Measurements from ENCODE around the gene C2CD3. TPM values are rescaled to one million over a fixed set of nuclear protein-coding genes. Genes with fewer than 3 reads are reported as not detected.

C2CD3 gene
- total and polyA plus RNA-seq, 2 of the 4 experiments (the other 2 are of a cell fraction) = 11.1 to 19.2 TPM

DNA sequence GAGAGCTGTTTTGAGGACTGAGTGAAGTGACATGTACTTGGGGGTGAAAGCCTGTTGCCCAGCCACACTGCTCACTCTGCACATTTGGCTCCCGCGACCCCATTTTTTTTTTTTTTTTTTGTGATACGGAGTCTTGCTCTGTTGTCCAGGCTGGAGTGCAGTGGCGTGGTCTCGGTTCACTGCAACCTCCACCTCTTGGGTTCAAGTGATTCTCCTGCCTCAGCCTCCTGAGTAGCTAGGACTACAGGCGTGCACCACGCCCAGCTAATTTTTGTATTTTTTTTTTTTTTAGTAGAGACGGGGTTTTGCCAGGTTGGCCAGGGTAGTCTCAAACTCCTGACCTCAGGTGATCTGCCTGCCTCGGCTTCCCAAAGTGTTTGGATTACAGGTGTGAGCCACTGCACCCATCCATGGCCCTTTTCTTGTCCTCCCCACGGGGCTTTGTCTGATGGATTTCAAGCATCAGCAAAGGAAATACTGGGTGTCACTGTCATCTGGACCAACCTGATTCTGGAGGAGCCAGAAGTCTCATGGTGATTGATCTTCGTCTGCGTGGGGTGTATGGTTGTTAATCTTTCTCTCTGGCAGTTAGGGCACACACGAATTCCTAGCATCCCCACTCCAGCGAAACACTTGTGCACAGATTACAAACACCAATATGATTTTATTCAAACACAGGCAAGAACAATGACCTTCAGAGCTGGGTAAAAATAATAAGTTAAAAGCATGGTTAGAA is 158.6 kb downstream of the C2CD3 start:
- H4K20me1 ChIP-seq (ENCODE audit: insufficient read depth, low read length) = no peaks in the 10 kb centered on the region; the same call in 1 of the 2 replicates
- H3K9me3 ChIP-seq (ENCODE audit: control insufficient read depth, insufficient read depth, low read length) = no peaks in the 10 kb centered on the region
- no peak overlapping the region for H2BK120ac ChIP-seq (ENCODE audit: low read depth, low read length)
- H2AK5ac ChIP-seq (ENCODE audit: low read depth, low read length) = no peak overlapping the region
- H2AK9ac ChIP-seq (replicated peaks; ENCODE audit: low read depth, low read length, poor library complexity) = no peak overlapping the region
- no peak overlapping the region; the same call in 1 of the 2 replicates for H3K14ac ChIP-seq (replicated peaks; ENCODE audit: low read depth, low read length)
- H3K9me1 ChIP-seq (ENCODE audit: insufficient read depth, low read length) = 0 out of 2 replicates have a peak, but pooled peaks cover 5% of the 10 kb centered on the region
- no peaks in the 10 kb centered on the region for H3K27me3 ChIP-seq (ENCODE audit: control insufficient read depth, insufficient read depth, low read length)
- no peak overlapping the region for H4K8ac ChIP-seq (ENCODE audit: low read depth in 2 of 2, low read length in 2 of 2)
- H3K79me1 ChIP-seq (ENCODE audit: low read depth in 1 of 2, low read length in 2 of 2) = no peaks in the 10 kb centered on the region
- BruUV-seq (replicated peaks) = no TSS peak
- POLR2A ChIA-PET (ENCODE audit: unreplicated experiment) = no interaction called here
- H2BK5ac ChIP-seq (ENCODE audit: low read depth, low read length, poor library complexity, severe bottlenecking) = no peak overlapping the region
- H3K4me1 ChIP-seq (ENCODE audit: control insufficient read depth, insufficient read depth, low read length) = no peaks in the 10 kb centered on the region; the same call in 1 of the 2 replicates
- ATAC-seq (ENCODE audit: low read depth) (no peak), DNase-seq (no peak)
- H3K23ac ChIP-seq (ENCODE audit: low read depth, low read length) = no peak overlapping the region
- no peak overlapping the region for H3K18ac ChIP-seq (ENCODE audit: low read depth, low read length)
- TF ChIP-seq, protein P1, sequence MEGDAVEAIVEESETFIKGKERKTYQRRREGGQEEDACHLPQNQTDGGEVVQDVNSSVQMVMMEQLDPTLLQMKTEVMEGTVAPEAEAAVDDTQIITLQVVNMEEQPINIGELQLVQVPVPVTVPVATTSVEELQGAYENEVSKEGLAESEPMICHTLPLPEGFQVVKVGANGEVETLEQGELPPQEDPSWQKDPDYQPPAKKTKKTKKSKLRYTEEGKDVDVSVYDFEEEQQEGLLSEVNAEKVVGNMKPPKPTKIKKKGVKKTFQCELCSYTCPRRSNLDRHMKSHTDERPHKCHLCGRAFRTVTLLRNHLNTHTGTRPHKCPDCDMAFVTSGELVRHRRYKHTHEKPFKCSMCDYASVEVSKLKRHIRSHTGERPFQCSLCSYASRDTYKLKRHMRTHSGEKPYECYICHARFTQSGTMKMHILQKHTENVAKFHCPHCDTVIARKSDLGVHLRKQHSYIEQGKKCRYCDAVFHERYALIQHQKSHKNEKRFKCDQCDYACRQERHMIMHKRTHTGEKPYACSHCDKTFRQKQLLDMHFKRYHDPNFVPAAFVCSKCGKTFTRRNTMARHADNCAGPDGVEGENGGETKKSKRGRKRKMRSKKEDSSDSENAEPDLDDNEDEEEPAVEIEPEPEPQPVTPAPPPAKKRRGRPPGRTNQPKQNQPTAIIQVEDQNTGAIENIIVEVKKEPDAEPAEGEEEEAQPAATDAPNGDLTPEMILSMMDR (conservative IDR thresholded peaks at IDR 0.05; ENCODE audit: low read depth, low read length) = no peak
- TF ChIP-seq, protein P2, sequence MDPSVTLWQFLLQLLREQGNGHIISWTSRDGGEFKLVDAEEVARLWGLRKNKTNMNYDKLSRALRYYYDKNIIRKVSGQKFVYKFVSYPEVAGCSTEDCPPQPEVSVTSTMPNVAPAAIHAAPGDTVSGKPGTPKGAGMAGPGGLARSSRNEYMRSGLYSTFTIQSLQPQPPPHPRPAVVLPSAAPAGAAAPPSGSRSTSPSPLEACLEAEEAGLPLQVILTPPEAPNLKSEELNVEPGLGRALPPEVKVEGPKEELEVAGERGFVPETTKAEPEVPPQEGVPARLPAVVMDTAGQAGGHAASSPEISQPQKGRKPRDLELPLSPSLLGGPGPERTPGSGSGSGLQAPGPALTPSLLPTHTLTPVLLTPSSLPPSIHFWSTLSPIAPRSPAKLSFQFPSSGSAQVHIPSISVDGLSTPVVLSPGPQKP (IDR thresholded peaks at IDR 0.05; ENCODE audit: borderline replicate concordance, low read depth, low read length) = no peak
- no peak for TF ChIP-seq RAD21 (IDR thresholded peaks at IDR 0.05; ENCODE audit: low read length)
- no peak for TF ChIP-seq RCOR1 (IDR thresholded peaks at IDR 0.05; ENCODE audit: insufficient replicate concordance, low read length)
- TF ChIP-seq POLR2A (IDR thresholded peaks at IDR 0.05; ENCODE audit: low read depth, low read length) = no peak
- no peak for TF ChIP-seq CHD1 (IDR thresholded peaks at IDR 0.05; ENCODE audit: low read depth, low read length)
- no peak for TF ChIP-seq SMC3 (IDR thresholded peaks at IDR 0.05; ENCODE audit: low read depth, low read length)
- no peak for TF ChIP-seq MAZ (IDR thresholded peaks at IDR 0.05; ENCODE audit: borderline replicate concordance, low read depth, low read length)
- no peak overlapping the region for H2BK15ac ChIP-seq (ENCODE audit: low read depth, low read length)
- CTCF ChIA-PET = interaction anchor here (1.2 kb wide), 1 partner anchor 38 kb away, joined by 4 read pairs; no protein-coding TSS in a partner anchor
- peaks cover 8% of the 10 kb centered on the region; the same call in 1 of the 2 replicates for H3K36me3 ChIP-seq (ENCODE audit: control insufficient read depth, insufficient read depth, low read length)
- H2BK20ac ChIP-seq (ENCODE audit: low read depth, low read length) = no peak overlapping the region
- no peak overlapping the region for H3K4me3 ChIP-seq (ENCODE audit: insufficient read depth, low read depth, low read length)
- WGBS, 2 experiments (ENCODE audit: extremely low coverage in 2 of 2, insufficient read length in 1 of 2) = 93% methylated on average over 2 of the region's 14 CpGs; no CpG with 5 or more reads in 1 of the 2 experiments
- no peak overlapping the region for H3K56ac ChIP-seq (ENCODE audit: extremely low read depth, insufficient read depth, low read length)
- H4K91ac ChIP-seq (ENCODE audit: insufficient read depth, low read depth, low read length) = no peak overlapping the region
- H3K4ac ChIP-seq (ENCODE audit: low read depth, low read length) = no peak overlapping the region
- no peak overlapping the region for H4K5ac ChIP-seq (ENCODE audit: low read depth, low read length)
- in situ Hi-C loops (cut with MboI; ENCODE audit: low sequenced_read_pairs) (no loop called here), dilution Hi-C loops (cut with HindIII; ENCODE audit: low sequenced_read_pairs, unreplicated experiment) (no loop called here), intact Hi-C loops (cut with micrococcal nuclease) (no loop called here)
- no peak overlapping the region for H3K4me2 ChIP-seq (ENCODE audit: low read depth, low read length)
- no peak overlapping the region for H3K27ac ChIP-seq (ENCODE audit: insufficient read depth, low read length)
- H2AFZ ChIP-seq (replicated peaks; ENCODE audit: low read length, poor library complexity) = no peak overlapping the region
- H3K9ac ChIP-seq (ENCODE audit: low read depth, low read length) = no peak overlapping the region
